Transverse colon (tissue), 3 donors: ENCODE measurements around the gene TBC1D19.

Source experiments
- EP300 ChIP-seq: sonication (generic); formaldehyde crosslinking; IDR thresholded peaks from one replicate; pipeline ENCODE4 v1.6.1; 2017; ENCODE audit warnings: antibody characterized with exemption, low read depth
- POLR2A ChIP-seq: fragments of 450-650 bp; IDR thresholded peaks from one replicate; pipeline ENCODE4 v1.6.1; 2016; ENCODE audit warnings: antibody characterized with exemption, mild to moderate bottlenecking, moderate library complexity
- TF ChIP-seq, protein P1 (sequence below), 5 experiments: fragments of 200-600 bp in 3 of 5; fragments of 450-650 bp in 2 of 5; sonication (generic) in 3 of 5; IDR thresholded peaks; 1 replicate in 2 of 5; 2 replicates in 3 of 5; pipeline ENCODE4 v1.5.1; 2016 to 2017; ENCODE audit warnings: antibody characterized with exemption in 5 of 5, inconsistent platforms in 3 of 5, mild to moderate bottlenecking in 2 of 5, moderate library complexity in 1 of 5

DNA sequence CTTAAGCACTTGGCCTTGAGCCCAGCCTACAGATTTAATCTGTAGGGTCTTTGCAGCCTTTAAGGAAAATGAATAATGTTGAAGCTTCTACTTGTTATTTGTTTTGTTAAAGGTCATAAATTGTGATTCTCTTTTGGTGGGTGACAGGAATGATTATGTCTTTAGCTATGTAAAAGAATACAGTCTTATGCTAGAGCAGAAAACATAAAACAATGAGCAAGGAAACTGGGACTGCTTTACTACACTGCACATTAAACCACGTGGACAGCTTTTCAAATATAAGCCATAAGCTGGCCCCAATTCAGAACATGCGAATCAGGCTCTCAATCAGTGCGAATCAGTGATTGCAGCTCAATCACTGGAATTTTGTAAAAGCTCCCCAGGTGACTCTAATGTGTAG is 40.9 kb upstream of the TBC1D19 start:
- TF ChIP-seq, protein P1, sequence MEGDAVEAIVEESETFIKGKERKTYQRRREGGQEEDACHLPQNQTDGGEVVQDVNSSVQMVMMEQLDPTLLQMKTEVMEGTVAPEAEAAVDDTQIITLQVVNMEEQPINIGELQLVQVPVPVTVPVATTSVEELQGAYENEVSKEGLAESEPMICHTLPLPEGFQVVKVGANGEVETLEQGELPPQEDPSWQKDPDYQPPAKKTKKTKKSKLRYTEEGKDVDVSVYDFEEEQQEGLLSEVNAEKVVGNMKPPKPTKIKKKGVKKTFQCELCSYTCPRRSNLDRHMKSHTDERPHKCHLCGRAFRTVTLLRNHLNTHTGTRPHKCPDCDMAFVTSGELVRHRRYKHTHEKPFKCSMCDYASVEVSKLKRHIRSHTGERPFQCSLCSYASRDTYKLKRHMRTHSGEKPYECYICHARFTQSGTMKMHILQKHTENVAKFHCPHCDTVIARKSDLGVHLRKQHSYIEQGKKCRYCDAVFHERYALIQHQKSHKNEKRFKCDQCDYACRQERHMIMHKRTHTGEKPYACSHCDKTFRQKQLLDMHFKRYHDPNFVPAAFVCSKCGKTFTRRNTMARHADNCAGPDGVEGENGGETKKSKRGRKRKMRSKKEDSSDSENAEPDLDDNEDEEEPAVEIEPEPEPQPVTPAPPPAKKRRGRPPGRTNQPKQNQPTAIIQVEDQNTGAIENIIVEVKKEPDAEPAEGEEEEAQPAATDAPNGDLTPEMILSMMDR (IDR thresholded peaks at IDR 0.05), result no peak
- TF ChIP-seq POLR2A (no peak), EP300 (no peak)
